HepG2 (cell line): Measurements from ENCODE around the gene SLC13A5. TPM values are rescaled to one million over a fixed set of nuclear protein-coding genes. Genes with fewer than 3 reads are reported as not detected.

ENCODE experiments used
- EED ChIP-seq: sonication (generic); formaldehyde crosslinking; IDR thresholded peaks from 2 replicates; pipeline ENCODE4 v1.5.0; 2020; ENCODE audit warnings: mild to moderate bottlenecking, missing genetic modification reagents
- FOXK2 ChIP-seq: fragments of 450-650 bp; IDR thresholded peaks from 2 replicates; pipeline ENCODE4 v1.6.1; 2016
- ISL2 ChIP-seq: sonication (generic); formaldehyde crosslinking; IDR thresholded peaks from 2 replicates; pipeline ENCODE4 v1.5.0; 2020; ENCODE audit warnings: missing genetic modification reagents
- KDM4B ChIP-seq: sonication (generic); formaldehyde crosslinking; IDR thresholded peaks from 2 replicates; pipeline ENCODE4 v1.4.0; 2020; ENCODE audit warnings: missing genetic modification reagents
- KMT2B ChIP-seq: IDR thresholded peaks from 2 replicates; pipeline ENCODE4 v1.6.1; 2016; ENCODE audit warnings: missing genetic modification reagents, missing compliant biosample characterization
- MXI1 ChIP-seq: IDR thresholded peaks from 3 replicates; pipeline ENCODE4 v1.6.1; 2012; ENCODE audit warnings: low read depth, low read length, inconsistent platforms, borderline replicate concordance
- NFE2 ChIP-seq: sonication (generic); formaldehyde crosslinking; IDR thresholded peaks from 2 replicates; pipeline ENCODE4 v1.4.0; 2020; ENCODE audit warnings: missing genetic modification reagents
- RBM22 ChIP-seq: fragments of 200-400 bp; formaldehyde crosslinking; optimal IDR thresholded peaks from 2 replicates; pipeline ENCODE3; 2017; ENCODE audit warnings: mild to moderate bottlenecking, low read length, moderate library complexity
- RFX3 ChIP-seq: IDR thresholded peaks from 2 replicates; pipeline ENCODE4 v1.6.1; 2016; ENCODE audit warnings: missing biosample characterization, missing genetic modification reagents
- RXRB ChIP-seq: IDR thresholded peaks from 2 replicates; pipeline ENCODE4 v1.6.1; 2016; ENCODE audit warnings: borderline replicate concordance, missing genetic modification reagents, missing compliant biosample characterization
- SNAI1 ChIP-seq: sonication (generic); formaldehyde crosslinking; IDR thresholded peaks from 2 replicates; pipeline ENCODE4 v1.5.0; 2020; ENCODE audit warnings: mild to moderate bottlenecking, missing genetic modification reagents, borderline replicate concordance
- SOX5 ChIP-seq: IDR thresholded peaks from 2 replicates; pipeline ENCODE4 v1.6.1; 2016; ENCODE audit warnings: borderline replicate concordance
- SSRP1 ChIP-seq: IDR thresholded peaks from 2 replicates; pipeline ENCODE4 v1.6.1; 2016; ENCODE audit warnings: control low read depth
- TGIF2 ChIP-seq: IDR thresholded peaks from 2 replicates; pipeline ENCODE4 v1.6.1; 2016; ENCODE audit warnings: control low read depth, missing compliant biosample characterization
- ZFP41 ChIP-seq: sonication (generic); formaldehyde crosslinking; IDR thresholded peaks from 2 replicates; pipeline ENCODE4 v1.4.0; 2020; ENCODE audit warnings: mild to moderate bottlenecking, missing genetic modification reagents, borderline replicate concordance
- polyA plus RNA-seq, 8 experiments: library from polyadenylated mRNA; depleted of rRNA in 3 of 8; stranded (reverse) in 7 of 8; unstranded in 1 of 8; fragments of >200 nt; fragmentation: Illumina TruSeq in 4 of 8; extraction: Trizol in 4 of 8; gene quantifications; 2 replicates each; pipeline versions ENCODE4 v1.2.1 to v1.2.3, GENCODE V29; 2011 to 2016; ENCODE audit warnings: low read depth in 4 of 8, missing spikeins in 1 of 8, mixed read lengths in 1 of 8; ENCODE audit not compliant: insufficient read depth in 1 of 8
- total RNA-seq, 5 experiments: library from RNA; depleted of rRNA; stranded (reverse); fragments of >200 nt; fragmentation: Illumina TruSeq; extraction: Trizol; gene quantifications; 2 replicates each; pipeline ENCODE4 v1.2.3, GENCODE V29; 2016; ENCODE audit warnings: low read depth in 1 of 5
- TF ChIP-seq, protein P1 (sequence below), 2 experiments: IDR thresholded peaks; 2 replicates each; pipeline ENCODE4 v1.6.1; 2011 to 2012; ENCODE audit warnings: low read length in 2 of 2, borderline replicate concordance in 1 of 2, low read depth in 1 of 2, mild to moderate bottlenecking in 1 of 2, moderate library complexity in 1 of 2
- TF ChIP-seq, protein P2 (sequence below): sonication (generic); formaldehyde crosslinking; IDR thresholded peaks from 2 replicates; pipeline ENCODE4 v1.9.0; 2021; ENCODE audit warnings: missing genetic modification reagents, borderline replicate concordance
- TF ChIP-seq, protein P3 (sequence below): fragments of 450-650 bp; IDR thresholded peaks from 2 replicates; pipeline ENCODE4 v1.6.1; 2017; ENCODE audit warnings: mild to moderate bottlenecking
- TF ChIP-seq, protein P4 (sequence below): sonication (generic); formaldehyde crosslinking; IDR thresholded peaks from 2 replicates; pipeline ENCODE4 v1.9.0; 2021; ENCODE audit warnings: missing genetic modification reagents, mild to moderate bottlenecking, borderline replicate concordance

The SLC13A5 gene
- total and polyA plus RNA-seq, 2 of the 13 experiments (the other 11 are each of a cell fraction or from before 2014, with no cell fraction given) = 42.8 to 310 TPM

DNA sequence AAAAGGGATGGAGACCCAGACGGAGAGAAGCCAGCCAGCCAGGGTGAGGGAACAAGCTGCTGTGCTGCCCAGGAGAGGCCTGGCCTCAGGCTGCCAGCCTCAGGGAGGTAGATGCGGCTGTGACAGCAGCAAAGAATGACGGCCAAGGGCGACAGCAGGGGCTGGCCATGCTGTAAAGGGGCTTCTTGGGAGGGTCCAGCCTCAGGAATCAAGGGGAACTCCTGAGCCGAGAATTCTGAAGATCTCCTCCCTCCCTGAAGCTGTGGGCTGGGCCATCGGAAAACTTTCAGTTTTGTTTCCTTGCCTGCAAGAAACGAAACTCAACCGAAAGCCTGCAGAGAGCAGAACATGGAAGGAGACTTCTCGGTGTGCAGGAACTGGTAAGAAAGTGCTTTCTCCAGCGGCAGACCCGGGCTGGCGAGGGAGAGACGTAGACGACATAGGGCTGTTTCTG, 42.6 kb upstream of the SLC13A5 start, which contains the start of gene XAF1 (continued):
- TF ChIP-seq ISL2 (CRISPR knock-in tag) (no peak), TGIF2 (CRISPR knock-in tag) (no peak), RBM22 (no peak), SNAI1 (no peak), SOX5 (no peak), MXI1 (no peak), RFX3 (CRISPR knock-in tag) (no peak), SSRP1 (CRISPR knock-in tag) (no peak), RXRB (no peak), NFE2 (no peak), KMT2B (CRISPR knock-in tag) (0 out of 2 replicates have a peak, but pooled peaks have one; percentile 26), EED (no peak), KDM4B (CRISPR knock-in tag) (no peak), FOXK2 (no peak), ZFP41 (CRISPR knock-in tag) (no peak)
- TF ChIP-seq, protein P1, sequence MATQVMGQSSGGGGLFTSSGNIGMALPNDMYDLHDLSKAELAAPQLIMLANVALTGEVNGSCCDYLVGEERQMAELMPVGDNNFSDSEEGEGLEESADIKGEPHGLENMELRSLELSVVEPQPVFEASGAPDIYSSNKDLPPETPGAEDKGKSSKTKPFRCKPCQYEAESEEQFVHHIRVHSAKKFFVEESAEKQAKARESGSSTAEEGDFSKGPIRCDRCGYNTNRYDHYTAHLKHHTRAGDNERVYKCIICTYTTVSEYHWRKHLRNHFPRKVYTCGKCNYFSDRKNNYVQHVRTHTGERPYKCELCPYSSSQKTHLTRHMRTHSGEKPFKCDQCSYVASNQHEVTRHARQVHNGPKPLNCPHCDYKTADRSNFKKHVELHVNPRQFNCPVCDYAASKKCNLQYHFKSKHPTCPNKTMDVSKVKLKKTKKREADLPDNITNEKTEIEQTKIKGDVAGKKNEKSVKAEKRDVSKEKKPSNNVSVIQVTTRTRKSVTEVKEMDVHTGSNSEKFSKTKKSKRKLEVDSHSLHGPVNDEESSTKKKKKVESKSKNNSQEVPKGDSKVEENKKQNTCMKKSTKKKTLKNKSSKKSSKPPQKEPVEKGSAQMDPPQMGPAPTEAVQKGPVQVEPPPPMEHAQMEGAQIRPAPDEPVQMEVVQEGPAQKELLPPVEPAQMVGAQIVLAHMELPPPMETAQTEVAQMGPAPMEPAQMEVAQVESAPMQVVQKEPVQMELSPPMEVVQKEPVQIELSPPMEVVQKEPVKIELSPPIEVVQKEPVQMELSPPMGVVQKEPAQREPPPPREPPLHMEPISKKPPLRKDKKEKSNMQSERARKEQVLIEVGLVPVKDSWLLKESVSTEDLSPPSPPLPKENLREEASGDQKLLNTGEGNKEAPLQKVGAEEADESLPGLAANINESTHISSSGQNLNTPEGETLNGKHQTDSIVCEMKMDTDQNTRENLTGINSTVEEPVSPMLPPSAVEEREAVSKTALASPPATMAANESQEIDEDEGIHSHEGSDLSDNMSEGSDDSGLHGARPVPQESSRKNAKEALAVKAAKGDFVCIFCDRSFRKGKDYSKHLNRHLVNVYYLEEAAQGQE (IDR thresholded peaks at IDR 0.05; ENCODE audit: borderline replicate concordance in 1 of 2, low read depth in 1 of 2, low read length in 2 of 2) = no peak
- TF ChIP-seq, protein P2, sequence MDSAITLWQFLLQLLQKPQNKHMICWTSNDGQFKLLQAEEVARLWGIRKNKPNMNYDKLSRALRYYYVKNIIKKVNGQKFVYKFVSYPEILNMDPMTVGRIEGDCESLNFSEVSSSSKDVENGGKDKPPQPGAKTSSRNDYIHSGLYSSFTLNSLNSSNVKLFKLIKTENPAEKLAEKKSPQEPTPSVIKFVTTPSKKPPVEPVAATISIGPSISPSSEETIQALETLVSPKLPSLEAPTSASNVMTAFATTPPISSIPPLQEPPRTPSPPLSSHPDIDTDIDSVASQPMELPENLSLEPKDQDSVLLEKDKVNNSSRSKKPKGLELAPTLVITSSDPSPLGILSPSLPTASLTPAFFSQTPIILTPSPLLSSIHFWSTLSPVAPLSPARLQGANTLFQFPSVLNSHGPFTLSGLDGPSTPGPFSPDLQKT (CRISPR knock-in tag) = no peak
- TF ChIP-seq, protein P3, sequence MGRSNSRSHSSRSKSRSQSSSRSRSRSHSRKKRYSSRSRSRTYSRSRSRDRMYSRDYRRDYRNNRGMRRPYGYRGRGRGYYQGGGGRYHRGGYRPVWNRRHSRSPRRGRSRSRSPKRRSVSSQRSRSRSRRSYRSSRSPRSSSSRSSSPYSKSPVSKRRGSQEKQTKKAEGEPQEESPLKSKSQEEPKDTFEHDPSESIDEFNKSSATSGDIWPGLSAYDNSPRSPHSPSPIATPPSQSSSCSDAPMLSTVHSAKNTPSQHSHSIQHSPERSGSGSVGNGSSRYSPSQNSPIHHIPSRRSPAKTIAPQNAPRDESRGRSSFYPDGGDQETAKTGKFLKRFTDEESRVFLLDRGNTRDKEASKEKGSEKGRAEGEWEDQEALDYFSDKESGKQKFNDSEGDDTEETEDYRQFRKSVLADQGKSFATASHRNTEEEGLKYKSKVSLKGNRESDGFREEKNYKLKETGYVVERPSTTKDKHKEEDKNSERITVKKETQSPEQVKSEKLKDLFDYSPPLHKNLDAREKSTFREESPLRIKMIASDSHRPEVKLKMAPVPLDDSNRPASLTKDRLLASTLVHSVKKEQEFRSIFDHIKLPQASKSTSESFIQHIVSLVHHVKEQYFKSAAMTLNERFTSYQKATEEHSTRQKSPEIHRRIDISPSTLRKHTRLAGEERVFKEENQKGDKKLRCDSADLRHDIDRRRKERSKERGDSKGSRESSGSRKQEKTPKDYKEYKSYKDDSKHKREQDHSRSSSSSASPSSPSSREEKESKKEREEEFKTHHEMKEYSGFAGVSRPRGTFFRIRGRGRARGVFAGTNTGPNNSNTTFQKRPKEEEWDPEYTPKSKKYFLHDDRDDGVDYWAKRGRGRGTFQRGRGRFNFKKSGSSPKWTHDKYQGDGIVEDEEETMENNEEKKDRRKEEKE = no peak
- TF ChIP-seq, protein P4, sequence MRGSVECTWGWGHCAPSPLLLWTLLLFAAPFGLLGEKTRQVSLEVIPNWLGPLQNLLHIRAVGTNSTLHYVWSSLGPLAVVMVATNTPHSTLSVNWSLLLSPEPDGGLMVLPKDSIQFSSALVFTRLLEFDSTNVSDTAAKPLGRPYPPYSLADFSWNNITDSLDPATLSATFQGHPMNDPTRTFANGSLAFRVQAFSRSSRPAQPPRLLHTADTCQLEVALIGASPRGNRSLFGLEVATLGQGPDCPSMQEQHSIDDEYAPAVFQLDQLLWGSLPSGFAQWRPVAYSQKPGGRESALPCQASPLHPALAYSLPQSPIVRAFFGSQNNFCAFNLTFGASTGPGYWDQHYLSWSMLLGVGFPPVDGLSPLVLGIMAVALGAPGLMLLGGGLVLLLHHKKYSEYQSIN (CRISPR knock-in tag) = no peak
